GM19035 (cell line): ENCODE results near the gene SPTBN1.
"Not testable (repeated sequence)": the region's sequence is repeated elsewhere in the genome, so short reads cannot be mapped to it uniquely, and the experiment has no call there.

Experiments used
- ATAC-seq: cut with Tn5 transposase; IDR thresholded peaks from one replicate; pipeline ENCODE4 v1.9.1; 2021; ENCODE audit not compliant: unreplicated experiment

Gene SPTBN1

DNA sequence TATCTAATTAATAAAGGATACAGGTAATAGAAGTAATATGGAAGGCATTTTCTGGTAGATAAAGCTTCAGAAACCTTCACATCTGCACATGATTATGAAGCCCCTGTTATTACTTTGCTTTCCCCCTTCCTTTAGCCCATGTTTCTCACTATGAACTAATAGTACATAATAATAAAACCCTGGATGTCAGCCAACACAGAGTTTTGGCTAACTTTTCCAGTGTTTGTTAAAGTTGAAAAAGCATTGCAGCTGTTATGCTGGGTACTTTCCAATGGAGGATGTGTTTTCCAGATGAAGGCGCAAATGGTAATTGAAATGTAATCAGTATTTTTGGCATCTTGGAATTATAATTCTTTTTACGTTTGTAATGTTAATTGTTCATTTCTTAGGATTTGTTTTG, 43.5 kb downstream of the SPTBN1 start:
- no peak for ATAC-seq

DNA sequence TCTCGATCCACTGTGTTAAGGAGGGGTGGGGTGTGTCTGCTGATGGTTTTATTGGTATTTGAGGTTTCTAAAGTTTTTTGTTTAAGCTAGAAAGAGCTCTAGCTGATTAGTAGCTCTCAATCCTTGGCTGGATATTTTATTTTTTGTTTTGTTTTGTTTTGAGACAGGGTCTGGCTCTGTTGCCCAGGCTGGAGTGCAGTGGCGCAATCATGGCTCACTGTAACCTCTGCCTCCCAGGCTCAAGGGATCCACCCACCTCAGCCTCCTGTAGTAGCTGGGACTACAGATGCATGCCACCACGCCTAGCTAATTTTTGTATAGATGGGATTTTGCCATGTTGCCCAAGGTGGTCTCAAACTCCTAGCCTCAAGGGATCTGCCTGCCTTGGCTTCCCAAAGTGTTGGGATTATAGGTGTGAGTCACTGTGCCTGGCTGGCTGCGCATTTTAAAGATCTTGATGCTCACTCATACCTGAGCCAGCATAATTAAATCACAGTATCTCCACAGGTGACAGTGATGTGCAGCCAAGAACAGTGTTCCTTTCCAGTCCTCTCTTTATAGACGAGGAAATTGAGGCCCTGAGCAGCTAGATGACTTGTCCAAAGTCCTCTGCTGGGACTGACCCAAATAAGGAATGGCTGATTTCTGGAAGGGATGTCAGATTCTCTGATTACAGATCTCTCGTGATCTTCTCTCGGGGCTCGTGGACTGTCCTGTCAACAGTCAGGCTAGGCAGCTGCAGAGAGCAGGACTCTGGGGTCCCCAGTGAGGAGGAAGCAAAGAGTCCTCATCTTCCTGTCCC, 44.5 kb downstream of the SPTBN1 start:
- no peak for ATAC-seq

DNA sequence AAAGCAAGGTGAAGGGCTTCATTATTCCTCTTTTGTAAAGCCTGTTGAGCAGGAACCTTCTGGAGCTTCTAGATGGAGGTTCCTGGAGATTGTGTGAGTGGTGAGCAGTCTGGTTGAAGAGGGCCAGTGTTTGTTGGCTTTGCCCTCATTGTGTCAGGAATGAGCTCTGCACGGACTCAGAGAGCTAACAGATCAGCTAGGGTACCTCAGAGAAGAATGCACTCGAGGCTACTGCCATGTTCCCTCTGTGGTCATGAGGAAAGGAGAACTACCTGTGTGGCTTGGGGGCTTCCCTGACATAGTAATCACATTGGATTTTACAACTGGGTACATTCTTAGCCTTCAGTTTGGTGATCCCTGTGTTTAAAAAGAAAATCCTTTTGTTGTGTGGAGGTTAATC, 46.6 kb downstream of the SPTBN1 start:
- no peak for ATAC-seq

DNA sequence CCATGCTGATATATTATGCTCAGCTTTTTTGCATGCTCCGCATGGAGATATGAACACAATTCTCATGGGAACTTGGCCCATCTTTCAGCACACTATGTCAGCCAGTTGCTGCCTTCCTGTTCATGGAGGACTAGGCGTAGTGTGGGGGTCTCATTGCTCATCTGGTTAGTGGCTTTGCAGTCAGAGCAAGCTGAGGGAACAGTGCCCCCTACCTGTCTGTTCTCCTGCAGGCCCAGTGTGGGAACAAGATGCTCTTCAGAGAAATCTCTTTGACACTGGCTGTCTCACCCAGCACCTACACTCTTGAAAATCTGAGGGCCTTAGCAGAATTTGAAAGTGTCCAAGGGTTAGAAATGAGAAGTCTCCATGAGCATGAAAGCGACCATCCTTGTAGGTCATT, 47.1 kb downstream of the SPTBN1 start:
- no peak for ATAC-seq

DNA sequence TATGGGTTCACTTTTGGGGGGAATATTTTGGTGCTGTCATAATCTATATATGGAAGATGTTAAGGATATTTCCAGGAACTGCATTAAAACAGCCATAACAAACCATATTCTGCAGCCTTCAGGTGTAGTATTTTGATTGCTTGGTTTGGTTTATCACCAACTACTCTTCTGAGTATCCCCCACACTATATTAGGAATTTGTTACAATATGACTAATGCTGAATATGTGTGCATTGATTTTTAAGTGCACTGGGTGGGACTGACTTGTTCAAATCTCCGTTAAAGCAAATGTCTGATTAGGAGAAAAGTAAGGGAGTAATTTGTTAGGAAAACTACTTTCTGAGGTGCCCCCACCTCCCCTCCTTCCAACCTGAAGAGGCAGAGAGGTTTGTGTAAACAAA, 47.7 kb downstream of the SPTBN1 start:
- ATAC-seq: no peak

DNA sequence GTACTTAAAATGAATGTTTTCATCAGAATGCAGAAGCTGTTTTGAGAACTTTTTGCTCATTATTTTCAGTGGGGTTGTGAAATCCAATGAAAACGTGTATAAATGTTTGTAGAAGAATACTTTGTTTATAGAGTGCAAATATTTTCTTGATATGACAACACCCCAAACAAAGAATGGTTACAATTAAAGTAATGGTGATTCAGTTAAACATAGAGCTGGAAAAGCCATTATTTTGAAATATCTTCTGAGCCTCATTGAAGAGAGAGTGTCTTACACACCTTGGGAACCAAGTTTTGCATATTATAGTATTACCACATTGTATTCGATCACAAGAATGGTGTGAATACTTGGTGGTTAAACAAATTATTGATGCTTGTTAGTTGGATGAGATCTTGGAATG, 48.7 kb downstream of the SPTBN1 start:
- no peak for ATAC-seq

DNA sequence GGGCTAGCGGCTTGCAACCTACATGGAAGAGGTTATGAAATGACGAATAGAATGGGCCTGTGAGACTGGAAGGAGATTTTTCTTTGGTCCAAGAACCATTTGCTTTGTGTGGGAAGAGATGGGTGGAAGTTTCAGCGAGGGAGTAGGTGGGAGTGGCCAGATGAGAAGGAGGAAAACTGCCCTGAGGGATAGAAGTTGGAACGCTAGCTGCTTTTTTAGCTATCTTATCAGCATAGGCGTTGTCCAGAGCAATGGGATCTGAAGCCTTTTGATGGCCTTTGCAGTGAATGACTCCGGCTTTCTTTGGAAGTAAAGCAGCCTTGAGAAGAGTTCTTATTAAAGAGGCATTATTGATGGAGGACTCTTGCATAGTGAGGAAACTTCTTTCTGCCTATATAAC, 52.4 kb downstream of the SPTBN1 start:
- ATAC-seq: no peak

DNA sequence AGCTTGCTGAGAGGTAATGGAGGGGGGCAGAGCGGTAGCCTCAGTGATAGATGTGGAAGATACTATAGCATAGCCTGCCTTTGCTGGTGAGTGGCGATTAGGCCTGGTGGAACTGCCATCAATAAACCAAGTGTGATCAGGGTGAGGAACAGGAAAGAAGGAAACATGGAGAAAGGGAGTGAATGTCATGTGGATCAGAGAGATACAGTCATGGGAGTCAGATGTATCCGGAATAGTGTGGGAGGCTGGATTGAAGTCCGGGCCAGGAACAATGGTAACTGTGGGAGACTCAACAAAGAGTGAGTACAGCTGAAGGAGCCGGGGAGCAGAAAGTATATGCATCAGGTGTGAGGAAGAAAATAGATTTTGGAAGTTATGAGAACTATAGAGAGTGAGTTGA, 52.9 kb downstream of the SPTBN1 start:
- not testable (repeated sequence) for ATAC-seq

DNA sequence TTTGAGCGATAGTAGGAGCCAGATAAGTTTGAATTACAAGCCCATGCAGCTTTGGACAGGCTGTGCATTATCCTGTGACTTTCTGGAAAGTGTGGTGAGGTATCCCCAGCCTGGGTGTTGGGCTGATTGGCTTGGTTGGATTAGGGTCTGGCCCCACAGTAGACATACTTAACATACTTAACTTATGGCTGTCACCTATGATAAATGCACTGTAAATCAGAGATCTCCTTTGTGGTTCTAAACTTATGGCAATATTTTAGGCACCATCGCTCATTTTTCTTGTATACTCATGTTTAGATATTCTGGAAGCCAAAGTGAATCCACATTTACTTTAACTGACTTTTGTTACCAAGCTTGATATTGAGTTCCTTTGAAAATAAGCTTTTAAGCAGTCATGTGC, 54.8 kb downstream of the SPTBN1 start:
- no peak for ATAC-seq

DNA sequence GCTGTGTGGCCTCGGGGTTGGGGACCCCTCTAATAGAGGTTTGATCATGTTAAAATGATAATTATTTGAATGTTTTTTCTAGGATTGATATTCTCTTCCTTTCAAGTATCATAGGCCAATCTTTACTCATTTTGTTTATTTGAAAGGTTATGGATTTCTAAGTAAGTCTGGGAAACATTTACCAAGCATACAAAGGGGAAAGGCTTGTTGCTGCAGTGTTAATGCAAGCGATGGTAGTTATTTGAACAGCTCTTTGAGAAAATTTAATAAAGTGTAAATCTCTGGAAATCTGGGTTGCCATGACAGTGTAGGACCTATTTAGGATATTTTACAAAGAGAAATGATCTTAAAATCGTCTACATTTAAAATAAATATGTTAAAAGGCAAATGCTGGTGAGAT, 56.1 kb downstream of the SPTBN1 start:
- no peak for ATAC-seq

DNA sequence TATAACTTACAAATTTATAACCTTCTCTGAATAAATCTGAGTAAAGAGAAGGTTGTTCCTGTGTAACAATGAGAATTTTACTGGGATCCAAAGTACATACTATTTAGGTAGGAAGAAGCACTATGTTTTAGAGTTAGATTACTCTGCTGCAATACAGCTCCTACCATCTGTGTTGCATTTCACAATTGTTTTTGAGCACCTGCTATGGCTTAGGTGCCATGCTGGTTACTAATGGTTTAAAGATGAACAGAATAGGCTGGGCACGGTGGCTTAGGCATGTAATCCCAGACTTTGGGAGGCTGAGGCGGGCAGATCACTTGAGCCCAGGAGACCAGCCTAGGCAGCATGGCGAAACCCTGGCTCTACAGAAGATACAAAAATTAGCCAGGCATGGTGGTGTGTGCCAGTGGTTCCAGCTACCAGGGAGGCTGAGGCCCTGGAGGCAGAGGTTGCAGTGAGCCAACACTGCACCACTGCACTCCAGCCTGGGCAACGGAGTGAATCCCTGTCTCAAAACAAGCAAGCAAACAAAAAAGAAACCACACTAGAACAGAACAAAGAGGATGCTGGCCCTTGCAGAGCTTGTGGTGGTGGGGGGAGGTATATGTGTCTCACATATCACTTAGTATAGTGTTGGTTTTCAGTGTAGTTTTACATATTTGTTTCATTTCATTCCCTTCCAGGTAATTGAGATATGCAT, 56.7 kb downstream of the SPTBN1 start:
- no peak for ATAC-seq

DNA sequence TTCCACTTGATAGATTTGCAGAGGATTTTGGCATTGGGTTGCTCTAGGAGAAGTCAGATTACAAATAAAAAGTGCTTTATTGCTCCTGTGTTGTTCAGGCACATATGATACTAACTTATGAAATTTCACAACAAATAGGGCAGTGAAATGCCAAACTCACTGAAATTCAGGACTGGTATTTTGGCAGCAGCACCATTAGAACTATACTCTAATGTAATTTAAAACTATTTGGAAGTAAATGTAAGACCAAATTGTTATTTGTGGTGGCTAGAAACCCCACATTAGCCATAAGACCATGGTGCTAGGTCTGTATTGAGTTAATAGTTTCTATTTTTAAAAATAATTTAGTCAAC, 57.2 kb downstream of the SPTBN1 start:
- ATAC-seq: no peak

DNA sequence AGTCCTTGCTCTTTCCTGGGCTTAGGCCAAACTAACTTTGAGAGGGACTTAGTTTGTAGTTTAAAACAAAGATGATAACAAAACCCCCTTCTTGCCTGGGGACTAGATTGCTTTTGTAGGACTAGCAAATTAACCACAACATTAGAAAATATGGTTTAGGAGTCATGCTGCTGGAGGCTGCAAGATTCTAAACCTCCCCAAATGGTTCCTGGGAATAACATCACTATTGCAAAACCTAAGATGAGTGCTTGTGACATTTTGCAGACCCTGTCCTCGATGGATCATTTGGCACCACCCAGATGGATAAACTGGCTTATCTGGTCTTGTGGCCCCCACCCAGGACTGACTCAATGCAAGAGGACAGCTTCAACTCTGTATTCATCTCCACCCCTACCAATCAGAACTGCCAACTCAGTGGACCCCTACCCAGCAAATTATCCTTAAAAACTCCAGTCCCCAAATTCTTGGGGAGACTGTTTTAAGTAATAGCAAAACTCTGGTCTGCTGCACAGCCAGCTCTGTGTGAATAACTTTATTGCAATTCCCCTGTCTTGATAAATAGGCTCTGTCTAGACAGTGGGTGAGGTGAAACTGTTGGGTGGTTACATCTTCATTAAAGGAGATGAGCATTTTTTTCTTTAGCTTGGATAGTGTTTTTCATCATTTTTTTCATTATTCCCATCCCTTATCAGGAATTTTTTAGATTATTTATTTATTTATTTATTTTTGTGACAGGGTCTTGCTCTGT, 58.9 kb downstream of the SPTBN1 start:
- no peak for ATAC-seq

DNA sequence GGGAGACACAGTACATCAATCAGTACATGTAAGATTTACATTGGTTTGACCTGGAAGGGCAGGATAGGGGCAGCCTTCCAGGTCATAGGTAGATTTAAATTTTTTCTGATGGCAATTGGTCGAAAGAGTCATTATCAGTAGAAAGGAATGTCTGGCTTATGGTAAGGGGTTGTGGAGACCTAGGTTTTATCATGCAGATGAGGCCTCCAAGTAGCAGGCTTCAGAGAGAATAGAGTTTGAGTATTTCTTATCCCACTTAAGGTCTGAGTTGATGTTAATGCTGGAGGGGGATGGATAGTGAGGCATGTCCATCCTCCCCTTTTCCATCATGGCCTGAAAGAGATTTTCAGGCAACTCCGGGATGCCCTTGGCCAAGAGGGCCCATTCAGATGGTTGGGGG, 60.7 kb downstream of the SPTBN1 start:
- no peak for ATAC-seq

DNA sequence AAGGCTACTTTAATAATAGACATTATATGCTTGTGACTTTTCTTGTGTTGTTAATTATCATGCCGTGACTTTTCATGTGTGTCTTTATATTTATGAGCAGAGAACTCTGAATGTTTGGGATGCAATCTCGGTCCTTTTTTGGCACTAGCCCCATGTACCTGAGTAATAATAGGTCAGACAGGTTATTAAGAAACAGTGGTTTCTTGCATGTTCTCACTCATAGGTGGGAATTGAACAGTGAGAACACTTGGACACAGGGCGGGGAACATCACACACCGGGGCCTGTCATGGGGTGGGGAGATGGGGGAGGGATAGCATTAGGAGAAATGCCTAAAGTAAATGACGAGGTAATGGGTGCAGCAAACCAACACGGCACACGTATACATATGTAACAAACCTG, 61.9 kb downstream of the SPTBN1 start:
- not testable (repeated sequence) for ATAC-seq

DNA sequence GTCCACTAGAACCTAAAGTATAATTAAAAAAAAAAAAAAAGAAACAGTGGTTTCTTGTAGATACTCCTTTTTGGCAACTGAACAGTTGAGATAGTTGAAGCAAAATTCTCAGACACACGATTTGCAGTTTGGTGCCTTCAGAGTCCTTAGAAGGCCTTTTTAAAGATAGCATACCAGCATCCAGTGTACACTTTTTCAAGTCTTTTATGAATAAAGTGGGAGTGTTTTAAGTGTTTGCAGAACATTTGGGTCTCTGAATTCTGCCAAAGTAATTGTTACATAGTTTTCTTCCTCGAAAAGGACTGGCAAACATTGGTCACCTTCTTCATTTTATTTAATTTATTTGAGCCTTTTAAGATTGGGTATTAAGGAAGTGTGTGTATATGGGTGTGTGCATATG, 62.3 kb downstream of the SPTBN1 start:
- ATAC-seq: no peak

DNA sequence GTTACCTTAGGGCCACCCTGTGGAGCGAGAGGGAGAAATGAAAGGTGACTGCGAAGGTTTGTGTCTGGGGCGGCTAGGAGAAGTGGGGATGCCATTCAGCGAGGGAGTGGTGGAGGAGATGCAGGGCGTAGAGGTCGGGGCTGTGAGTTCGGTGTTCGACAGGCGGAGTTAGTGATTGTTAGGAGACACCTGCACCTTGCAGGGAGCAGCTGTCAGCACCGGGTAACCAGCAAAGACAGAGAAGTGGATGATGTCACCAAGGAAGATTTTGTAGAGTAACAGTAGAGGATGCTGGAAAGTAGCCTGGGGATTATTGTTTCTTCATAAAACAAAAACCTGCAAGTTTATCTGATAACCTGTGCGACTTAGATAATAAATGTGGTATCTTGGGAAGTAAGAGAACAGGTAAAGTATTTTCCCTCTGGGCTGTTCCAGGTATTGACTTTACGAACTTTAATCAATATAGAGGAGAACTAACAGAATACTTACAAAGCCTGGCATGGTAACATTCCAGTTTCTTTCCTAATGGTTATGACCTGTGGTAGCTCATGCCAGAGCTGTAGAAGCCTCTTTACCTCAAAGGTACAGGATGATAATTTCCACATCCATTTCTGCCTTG, 63.8 kb downstream of the SPTBN1 start:
- no peak for ATAC-seq

DNA sequence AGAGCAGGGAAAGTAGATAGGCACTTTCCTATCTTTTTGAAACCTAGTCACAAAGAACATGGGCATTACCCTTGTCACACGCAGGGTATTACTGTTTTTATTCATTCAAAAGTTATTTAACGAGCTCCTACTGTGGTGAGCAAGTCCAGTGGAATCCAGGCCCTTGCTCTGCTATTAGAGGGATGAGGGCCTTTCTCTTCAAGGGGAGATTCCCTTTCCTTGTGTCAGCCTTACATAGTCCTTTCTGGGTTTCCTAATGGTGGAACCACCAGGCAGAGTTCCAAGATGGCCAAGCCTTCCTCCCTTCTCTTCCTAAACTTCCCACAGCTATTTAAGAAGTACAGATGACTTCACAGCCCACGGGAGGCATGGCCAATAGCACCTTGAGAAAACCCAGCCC, 64.6 kb downstream of the SPTBN1 start:
- no peak for ATAC-seq

DNA sequence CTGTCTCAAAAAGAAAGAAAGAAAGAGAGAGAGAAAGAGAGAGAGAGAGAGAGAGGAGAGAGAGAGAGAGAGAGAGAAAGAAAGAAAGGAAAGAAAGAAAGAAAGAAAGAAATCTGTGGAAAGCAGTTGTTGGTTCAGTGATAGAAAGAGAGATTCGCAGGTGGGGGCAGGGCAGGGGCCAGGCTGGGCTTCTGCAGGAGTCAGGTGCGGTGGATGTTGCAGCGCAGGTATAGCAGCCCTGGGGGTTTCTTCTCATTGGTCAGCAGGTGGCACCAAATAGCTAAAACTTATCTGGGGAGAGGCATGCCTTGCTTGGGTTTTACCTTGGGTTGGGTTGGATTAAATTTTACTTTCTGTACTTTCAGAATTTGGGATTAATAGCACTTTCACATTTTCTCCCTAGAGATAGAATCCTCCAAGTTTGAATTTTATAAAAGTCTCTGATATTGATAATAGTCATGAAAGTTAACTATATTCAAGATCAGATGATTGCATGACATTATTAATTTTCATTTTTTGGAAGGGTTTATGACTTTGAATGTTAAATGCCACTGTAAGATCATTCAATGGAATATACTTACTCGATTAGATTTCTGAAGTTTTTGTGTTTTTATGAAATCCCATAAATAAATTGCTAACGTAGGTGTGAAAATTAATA, 66.6 kb downstream of the SPTBN1 start:
- ATAC-seq: peak; percentile 82

DNA sequence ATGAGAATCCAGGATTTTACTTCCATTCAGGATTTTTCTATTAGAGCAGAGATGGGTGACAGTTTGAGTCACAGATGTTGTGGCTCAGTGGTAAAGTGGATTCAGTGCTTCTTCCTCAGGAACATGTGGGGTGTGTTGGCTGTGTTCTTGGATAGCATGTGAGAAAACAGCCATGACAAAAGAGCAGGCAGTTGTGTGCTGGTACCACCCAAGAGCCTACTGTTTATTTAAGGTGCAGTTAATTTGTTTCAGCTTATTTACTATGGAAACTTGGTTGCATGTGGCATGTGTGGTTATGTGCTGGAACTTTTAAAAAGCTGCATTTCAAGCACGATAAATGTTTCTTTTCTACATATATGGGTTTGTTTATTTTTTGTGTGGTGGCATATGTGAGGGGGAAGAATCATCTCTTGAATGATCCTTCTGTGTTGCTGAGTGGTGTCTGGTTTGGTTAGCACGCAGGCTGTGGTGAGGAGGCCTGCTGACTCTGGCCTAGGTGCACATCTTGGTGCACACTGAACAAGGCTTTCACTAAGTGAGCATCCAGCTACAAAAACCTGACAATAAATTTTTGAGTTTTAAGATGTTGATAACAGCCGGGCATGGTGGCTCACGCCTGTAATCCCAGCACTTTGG, 67.3 kb downstream of the SPTBN1 start:
- ATAC-seq: no peak
